Astrocyte of the cerebellum (primary cell): ENCODE results near the gene STUM.

Experiments used
- DNase-seq: peaks from one replicate; pipeline ENCODE4 v3.0.0-alpha.2; 2011; ENCODE audit warnings: low read depth
- H3K4me3 ChIP-seq: 2 replicates; pipeline ENCODE4 v1.5.1; 2011; ENCODE audit warnings: mild to moderate bottlenecking, low read depth, low read length, moderate library complexity
- in situ Hi-C: cut with HindIII; loops from 2 replicates; pipeline ENCODE4 v1.10.0; 2017; ENCODE audit warnings: low sequenced_read_pairs
- TF ChIP-seq, protein P1 (sequence below): IDR thresholded peaks from 2 replicates; pipeline ENCODE4 v1.5.1; 2012; ENCODE audit warnings: low read length, low read depth, moderate library complexity, mild to moderate bottlenecking; ENCODE audit errors: missing control alignments

The STUM gene

DNA sequence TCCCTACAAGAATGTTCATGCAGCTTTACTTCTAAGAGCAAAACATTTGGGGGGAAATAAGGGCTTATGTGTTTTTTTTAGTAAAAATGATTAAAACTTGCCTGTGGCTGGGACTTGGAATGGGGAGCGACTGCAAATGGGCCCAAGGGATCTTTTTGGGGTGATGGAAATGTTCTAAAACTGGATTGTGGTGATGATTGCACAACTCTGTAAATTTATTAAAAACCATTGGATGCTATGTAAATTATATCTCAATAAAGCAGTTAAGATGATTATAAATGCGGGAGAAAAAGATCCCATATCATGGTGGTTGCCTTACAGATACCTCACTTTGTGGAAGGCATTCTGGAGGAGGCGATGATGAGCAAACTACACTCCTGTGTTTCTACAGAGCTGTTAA lies 30.2 kb upstream of the STUM start:
- no peak for DNase-seq
- TF ChIP-seq, protein P1, sequence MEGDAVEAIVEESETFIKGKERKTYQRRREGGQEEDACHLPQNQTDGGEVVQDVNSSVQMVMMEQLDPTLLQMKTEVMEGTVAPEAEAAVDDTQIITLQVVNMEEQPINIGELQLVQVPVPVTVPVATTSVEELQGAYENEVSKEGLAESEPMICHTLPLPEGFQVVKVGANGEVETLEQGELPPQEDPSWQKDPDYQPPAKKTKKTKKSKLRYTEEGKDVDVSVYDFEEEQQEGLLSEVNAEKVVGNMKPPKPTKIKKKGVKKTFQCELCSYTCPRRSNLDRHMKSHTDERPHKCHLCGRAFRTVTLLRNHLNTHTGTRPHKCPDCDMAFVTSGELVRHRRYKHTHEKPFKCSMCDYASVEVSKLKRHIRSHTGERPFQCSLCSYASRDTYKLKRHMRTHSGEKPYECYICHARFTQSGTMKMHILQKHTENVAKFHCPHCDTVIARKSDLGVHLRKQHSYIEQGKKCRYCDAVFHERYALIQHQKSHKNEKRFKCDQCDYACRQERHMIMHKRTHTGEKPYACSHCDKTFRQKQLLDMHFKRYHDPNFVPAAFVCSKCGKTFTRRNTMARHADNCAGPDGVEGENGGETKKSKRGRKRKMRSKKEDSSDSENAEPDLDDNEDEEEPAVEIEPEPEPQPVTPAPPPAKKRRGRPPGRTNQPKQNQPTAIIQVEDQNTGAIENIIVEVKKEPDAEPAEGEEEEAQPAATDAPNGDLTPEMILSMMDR, result no peak
- H3K4me3 ChIP-seq, result no peak overlapping the region
- in situ Hi-C loops, result no loop called here

GRCh38 chr1:226519135-226519534 lies 29.4 kb upstream of the STUM start:
- no peak for DNase-seq
- H3K4me3 ChIP-seq, result no peak overlapping the region
- TF ChIP-seq, protein P1, result no peak
- in situ Hi-C loops, result no loop called here

DNA sequence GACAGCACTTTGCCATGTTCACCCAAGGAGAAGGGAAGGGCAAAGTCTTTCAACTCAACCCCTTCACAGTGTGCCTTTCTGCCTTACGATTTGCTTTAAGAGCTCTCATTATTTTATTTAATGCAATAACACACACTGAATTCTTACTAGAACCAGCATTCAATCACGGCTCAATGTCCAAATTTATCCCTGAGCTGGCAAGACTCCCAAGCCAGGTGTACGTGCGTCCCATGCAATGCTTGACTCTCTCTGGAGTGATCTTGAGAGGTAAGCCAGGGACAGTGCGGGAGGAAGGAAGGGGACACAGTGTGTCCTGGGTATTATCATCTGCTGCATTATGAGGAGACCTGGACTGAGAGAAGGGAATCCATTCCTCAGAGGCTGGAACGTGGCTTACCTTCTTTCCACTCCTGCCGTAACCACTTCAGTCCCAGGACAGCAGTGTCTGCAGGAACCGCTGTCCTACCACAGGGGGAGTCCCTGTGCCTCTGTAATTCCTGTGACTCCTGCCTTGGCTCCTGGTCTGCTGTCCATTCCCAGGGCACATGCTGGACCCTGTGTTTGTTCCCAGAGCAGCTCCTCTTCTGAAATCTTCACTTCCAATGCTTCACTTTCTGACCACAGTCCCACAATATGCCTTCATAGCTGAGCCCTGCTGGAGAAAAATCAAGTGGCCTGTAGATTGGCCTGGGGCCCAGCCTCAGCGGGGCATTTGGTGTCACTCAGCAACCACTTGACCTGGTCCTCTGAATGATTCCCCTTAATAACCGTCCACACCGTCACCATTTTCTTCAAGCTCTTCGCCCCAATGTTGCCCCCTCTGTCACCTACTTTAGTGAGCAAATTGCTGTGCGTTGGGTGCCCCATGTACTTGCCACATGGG lies 28.6 kb upstream of the STUM start:
- in situ Hi-C loops, result no loop called here
- no peak for DNase-seq
- no peak overlapping the region for H3K4me3 ChIP-seq
- TF ChIP-seq, protein P1, result no peak

- no peak for DNase-seq
- in situ Hi-C loops, result no loop called here
- TF ChIP-seq, protein P1, result no peak
- no peak overlapping the region for H3K4me3 ChIP-seq
Observed at GRCh38 chr1:226520640-226521355, 27.8 kb upstream of the STUM start.

DNA sequence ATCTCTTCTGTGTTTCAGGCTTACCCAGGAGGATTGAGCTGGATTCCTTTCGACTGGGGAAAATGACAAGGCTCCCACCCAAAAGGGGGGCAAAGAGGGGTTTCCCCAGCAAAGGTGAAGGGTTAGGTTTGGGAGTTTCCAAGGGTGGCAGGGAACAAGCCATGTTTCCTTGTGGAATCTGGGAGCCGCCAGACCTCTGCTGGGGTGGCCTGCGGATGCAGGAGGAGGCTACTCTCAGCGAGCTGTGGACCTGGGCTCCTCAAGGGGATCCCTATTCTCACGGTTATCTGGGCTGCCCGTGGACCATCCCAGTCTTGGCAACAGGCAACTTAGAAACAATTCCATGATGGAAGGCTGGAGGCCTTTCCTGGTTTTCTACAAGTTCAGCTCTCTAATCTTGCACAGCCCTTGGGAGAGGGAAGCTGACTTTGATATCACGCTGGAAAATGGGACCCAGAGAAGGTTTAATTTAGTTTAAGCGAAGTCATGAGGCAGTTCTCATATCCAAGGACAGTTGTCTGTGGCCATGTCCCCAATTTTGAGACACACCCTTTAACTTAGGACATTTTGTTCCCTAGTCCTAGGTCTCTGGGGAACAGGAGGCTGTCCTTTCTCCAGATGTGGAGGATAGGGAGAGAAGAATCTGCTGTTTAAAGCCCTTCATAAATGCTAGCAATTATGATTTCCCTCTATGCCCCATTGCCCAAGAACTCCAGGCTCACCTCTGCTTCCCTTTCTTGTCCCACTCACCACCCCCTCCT lies 24.7 kb upstream of the STUM start:
- DNase-seq, result no peak
- TF ChIP-seq, protein P1, result no peak
- in situ Hi-C loops, result no loop called here
- H3K4me3 ChIP-seq, result no peak overlapping the region

- TF ChIP-seq, protein P1, result no peak
- H3K4me3 ChIP-seq, result no peak overlapping the region
- no peak for DNase-seq
- in situ Hi-C loops, result no loop called here
Observed at GRCh38 chr1:226524547-226524946, 24.0 kb upstream of the STUM start.
